Upper lobe of left lung (tissue), 4 donors: Measurements from ENCODE around the gene MEPE.

ENCODE experiments used
- CTCF ChIP-seq, 6 experiments: fragments of 450-650 bp in 4 of 6; fragments of 200-600 bp in 2 of 6; sonication (generic) in 2 of 6; IDR thresholded peaks; one replicate each; pipeline ENCODE4 v1.5.1; 2016 to 2019; ENCODE audit warnings: antibody characterized with exemption in 6 of 6
- POLR2AphosphoS5 ChIP-seq, 2 donors: sonication (generic); formaldehyde crosslinking; IDR thresholded peaks; one replicate each; pipeline ENCODE4 v1.5.1; 2017; ENCODE audit warnings: antibody characterized with exemption in 2 of 2

DNA sequence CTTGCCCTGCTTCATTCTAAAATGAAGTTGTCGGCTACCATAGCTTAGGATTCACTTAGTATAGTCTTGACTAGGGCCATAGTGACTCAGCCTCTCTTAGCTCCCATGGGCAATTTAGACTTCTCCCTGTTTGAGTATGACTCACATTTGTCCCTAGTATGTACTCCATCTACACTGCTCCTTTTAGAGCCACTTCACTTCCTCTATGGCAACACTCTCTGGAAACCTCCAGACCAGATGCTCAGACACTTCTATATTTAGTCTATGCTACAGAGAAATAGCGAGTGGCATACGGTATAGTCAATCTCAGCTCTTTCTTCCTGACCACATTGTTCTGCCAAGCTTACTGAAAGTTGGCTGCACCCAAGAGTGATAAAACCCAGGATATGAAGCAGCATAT lies 11.2 kb downstream of the MEPE start:
- TF ChIP-seq CTCF (IDR thresholded peaks at IDR 0.05) (no peak), POLR2AphosphoS5 (IDR thresholded peaks at IDR 0.05) (no peak)
